ENCODE measurements around the gene ATP5IF1. TPM values are rescaled to one million over a fixed set of nuclear protein-coding genes. Genes with fewer than 3 reads are reported as not detected.

The ATP5IF1 gene
- total RNA-seq, 1 experiment from 2014 or later: 37.2 TPM

DNA sequence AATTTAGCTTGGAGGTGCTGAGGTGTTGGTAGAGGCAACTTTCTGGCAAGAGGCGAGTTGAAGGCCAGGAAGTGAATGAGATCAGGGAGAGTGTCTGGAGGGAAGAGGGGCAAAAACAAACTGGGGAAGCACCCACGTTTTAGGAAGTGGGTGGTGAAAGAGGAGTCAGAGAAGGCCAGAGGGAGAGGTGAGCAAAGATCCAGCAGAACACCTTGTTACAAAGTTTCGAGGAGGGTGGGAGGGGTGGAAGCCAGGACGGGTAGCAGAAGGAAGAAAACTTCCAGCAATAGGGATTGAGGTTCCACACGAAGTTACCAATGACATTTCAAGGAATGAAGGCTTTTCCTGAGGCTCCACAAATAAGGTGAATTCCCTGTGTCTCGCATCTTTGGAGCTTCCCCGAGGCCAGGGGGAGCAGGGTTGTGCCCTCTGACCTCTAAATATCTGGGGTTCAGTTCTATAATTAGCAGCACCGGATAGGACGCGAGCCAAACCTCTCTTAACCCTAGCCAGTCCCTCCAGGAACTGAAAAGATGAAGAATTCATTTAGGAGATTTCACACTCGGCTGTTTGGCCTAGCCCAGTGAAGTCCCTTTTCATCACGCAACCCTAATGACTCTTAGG is 22.8 kb downstream of the ATP5IF1 start:
- no peak for DNase-seq (ENCODE audit: low read depth, low spot score)
- in situ Hi-C loops (cut with HindIII; ENCODE audit: low pct_unique_long_range_greater_than_20kb, low sequenced_read_pairs): no loop called here

DNA sequence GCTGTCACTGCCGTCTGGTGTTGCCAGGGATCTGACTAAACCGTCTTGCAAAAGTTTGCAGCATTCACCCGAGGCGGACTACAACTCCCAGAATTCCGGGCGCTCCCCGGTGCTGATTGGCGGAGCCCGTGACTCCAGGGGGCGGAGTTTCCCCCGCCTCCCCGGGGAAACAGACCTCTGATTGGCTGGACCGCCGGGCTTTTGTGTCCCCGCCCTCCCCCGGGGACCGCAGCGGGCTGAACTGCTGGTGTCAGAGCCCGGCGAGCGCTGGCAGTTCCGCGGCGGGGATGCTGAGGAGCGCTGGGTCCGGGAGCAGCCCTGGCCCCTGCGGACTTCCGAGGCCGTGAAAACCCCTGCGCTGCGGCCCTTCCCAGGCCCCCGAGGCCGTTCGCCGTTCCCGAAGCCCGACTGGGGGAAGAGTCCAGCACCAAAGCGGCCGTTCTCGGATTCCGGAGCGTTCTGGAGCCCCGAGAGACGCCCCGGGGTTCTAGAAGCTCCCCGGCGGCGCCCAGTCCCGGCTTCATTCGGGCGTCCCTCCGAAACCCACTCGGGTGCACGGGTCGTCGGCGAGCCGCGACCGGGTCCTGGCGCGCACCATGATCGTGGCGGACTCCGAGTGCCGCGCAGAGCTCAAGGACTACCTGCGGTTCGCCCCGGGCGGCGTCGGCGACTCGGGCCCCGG is 23.5 kb downstream of the ATP5IF1 start, which contains the start of gene SESN2:
Gene SESN2 (plus strand): TSS at position 267 of the 682 bp plus-strand sequence. CDS start 330 bp downstream, at position 597.
- peak; percentile 97 for DNase-seq (ENCODE audit: low read depth, low spot score)
- in situ Hi-C loops (cut with HindIII; ENCODE audit: low pct_unique_long_range_greater_than_20kb, low sequenced_read_pairs): no loop called here

DNA sequence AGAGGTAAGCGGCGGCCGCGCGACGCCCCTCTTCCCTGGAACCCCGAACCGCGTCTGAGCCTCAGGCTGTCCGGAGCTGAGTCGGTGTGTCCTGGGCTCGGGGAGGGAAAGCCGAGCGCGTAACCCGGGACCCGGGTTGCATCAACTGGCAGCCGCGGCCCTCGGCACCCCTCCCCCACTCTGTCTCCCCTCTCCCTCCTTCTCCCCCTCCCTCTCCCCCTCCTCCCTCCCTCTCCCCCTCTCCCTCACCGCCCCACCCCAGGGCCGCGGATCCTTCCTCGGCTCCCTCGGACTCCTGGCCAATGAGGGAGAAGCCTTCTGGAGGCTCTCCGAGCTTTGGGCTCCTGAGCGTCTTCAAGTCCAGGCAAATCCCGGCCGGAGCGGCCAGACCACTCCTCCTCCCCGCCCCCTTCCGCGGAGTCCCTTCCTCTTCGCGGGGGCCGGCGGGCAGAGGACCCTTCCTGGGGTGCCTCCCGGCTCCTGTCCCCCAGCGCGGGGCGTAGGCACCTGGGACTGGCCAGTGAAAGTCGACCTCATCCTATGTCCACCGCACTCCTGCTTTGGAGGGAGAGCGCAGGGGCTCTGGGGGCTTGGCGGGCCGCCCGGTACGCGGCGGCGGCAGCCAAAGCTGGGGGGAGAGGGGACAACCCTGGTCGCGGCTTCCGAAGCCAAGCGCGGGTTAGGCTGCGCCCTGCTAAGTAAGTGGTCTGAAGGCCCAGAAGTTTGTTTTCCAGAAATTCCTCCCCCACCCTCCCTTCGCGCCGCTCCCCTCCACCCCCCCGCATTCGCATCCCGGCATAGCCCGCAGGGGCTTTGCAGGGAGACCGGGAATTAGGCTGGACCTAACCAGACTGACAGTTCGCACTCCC is 24.2 kb downstream of the ATP5IF1 start:
- in situ Hi-C loops (cut with HindIII; ENCODE audit: low pct_unique_long_range_greater_than_20kb, low sequenced_read_pairs): no loop called here

DNA sequence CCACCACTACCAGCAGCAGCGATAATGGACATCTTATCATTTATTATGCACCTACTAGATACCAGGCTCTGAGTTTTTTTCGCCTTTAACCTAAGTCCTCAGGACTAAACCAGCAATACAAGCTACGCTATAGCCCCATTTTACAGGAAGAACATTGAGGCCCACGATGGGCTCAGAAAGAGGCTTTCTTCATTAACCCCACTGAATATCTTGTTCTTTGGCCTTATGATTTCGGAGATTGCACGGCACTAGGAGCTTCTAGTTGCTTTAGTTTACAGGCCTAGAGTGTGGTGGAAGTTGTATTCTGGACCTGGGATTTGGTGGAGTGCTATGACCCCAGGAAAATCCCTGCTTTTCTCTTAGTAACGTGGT is 24.9 kb downstream of the ATP5IF1 start:
- in situ Hi-C loops (cut with HindIII; ENCODE audit: low pct_unique_long_range_greater_than_20kb, low sequenced_read_pairs): no loop called here
- DNase-seq (ENCODE audit: low read depth, low spot score): no peak

More for the DNA sequence above, 24.2 kb downstream of the ATP5IF1 start:
- peak; percentile 74 for DNase-seq (ENCODE audit: low read depth, low spot score)

DNA sequence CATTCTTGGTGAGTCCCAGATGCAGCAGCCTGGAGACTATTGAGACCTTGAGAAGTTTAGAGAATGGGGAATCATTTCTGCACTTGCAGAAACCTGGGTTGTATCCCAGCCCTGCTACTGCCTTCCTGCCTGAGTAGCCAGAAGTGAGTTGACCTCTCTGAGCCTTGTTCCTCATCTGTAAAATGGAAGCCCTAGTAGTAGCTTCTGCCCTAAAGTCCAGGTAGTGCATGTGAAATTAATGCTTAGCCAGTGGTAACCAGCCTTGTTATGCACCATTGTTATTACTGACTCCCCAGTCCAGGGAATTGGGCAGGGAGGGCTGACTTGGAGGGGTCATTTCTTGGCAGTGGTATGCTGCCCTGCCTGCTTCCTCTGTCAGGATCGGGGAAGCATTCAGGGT is 29.0 kb downstream of the ATP5IF1 start:
- in situ Hi-C loops (cut with HindIII; ENCODE audit: low pct_unique_long_range_greater_than_20kb, low sequenced_read_pairs): no loop called here
- no peak for DNase-seq (ENCODE audit: low read depth, low spot score)

DNA sequence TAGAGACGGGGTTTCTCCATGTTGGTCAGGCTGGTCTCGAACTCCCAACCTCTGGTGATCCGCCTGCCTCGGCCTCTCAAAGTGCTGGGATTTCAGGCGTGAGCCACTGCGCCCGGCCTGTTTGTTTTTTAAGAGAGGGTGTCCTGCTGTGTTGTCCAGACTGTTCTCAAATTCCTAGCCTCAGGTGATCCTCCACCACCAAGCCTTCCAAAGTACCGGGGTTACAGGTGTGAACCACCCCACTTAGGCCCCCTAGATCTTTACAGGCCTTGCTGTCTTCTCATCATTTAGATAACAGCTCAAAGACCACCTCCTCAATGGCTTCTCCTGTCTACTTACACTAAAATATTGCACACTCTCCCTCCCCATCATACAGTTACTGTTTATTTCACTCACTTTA is 29.7 kb downstream of the ATP5IF1 start:
- in situ Hi-C loops (cut with HindIII; ENCODE audit: low pct_unique_long_range_greater_than_20kb, low sequenced_read_pairs): no loop called here
- DNase-seq (ENCODE audit: low read depth, low spot score): no peak

DNA sequence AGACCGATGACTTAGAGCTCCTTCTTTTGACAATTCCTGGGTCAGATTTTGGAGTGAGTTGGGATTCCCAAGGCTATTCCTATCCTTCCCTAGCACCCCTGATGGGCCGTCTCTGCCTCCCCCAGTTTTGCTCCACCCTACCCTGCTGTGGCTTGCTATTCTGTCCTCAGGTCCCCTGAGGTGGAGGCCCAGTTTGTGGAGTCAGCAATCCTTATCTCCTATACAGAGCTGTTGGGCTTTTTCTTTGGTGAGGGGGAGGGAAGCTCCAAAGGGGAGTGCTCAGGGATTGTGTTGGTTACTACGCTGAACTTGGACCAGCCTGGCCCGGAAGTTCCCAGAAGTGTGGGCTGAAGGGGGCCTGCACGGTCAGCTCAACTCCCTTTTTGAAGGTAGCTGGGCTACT is 31.0 kb downstream of the ATP5IF1 start:
- DNase-seq (ENCODE audit: low read depth, low spot score): no peak
- in situ Hi-C loops (cut with HindIII; ENCODE audit: low pct_unique_long_range_greater_than_20kb, low sequenced_read_pairs): no loop called here

DNA sequence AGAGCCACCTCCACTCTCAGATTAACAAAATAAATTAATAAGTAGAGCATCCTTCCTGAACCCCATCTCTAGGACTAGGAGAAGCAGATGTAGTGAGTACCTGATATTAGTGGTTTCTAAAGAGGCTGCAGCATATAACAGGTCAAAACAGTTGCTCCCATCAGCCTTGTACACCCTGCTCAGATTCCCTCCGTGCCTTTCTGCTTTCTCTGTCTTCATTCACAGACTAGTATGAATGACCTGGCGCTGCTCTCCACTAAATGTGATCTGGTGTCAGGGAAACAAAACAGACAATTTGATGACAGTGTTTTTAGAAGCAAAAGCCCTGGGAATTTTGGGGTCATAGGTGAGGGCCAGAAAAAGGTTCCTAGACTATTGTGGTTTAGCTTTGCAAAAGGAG is 31.7 kb downstream of the ATP5IF1 start:
- DNase-seq (ENCODE audit: low read depth, low spot score): no peak
- in situ Hi-C loops (cut with HindIII; ENCODE audit: low pct_unique_long_range_greater_than_20kb, low sequenced_read_pairs): no loop called here

DNA sequence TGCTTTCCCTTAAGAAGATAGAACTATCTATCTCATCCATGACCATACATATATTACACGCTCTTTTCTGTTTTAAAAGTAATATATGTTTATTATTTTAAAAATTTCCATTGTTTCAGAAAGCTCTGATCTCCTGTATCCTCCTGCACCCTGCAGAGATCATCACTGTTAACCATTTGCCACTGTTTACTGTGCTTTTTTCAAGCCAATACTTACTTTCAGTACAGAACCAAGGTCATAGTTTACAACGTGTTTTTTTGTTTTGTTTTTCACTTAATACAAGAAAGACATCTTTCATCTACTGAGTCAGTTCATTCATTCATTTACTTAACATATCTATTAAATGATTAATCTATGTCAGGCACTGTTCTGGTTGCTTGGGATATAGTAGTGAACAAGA is 33.6 kb downstream of the ATP5IF1 start:
- in situ Hi-C loops (cut with HindIII; ENCODE audit: low pct_unique_long_range_greater_than_20kb, low sequenced_read_pairs): no loop called here
- DNase-seq (ENCODE audit: low read depth, low spot score): no peak

DNA sequence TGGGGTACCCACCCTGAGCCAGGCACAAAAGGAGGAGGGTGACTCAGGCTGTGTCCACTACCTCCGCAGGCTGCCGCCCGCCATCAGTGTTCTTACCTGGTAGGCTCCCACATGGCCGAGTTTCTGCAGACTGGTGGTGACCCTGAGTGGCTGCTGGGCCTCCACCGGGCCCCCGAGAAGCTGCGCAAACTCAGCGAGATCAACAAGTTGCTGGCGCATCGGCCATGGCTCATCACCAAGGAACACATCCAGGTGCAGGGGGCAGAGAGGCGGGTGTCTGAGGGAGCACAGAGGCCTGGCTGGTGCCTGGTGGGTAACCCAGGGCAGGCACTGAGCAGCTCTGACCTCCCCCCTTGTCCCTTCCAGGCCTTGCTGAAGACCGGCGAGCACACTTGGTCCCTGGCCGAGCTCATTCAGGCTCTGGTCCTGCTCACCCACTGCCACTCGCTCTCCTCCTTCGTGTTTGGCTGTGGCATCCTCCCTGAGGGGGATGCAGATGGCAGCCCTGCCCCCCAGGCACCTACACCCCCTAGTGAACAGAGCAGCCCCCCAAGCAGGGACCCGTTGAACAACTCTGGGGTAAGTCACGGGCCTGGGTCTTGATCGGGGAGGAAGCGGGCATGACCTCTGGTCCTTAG is 36.4 kb downstream of the ATP5IF1 start:
- no peak for DNase-seq (ENCODE audit: low read depth, low spot score)
- in situ Hi-C loops (cut with HindIII; ENCODE audit: low pct_unique_long_range_greater_than_20kb, low sequenced_read_pairs): no loop called here

DNA sequence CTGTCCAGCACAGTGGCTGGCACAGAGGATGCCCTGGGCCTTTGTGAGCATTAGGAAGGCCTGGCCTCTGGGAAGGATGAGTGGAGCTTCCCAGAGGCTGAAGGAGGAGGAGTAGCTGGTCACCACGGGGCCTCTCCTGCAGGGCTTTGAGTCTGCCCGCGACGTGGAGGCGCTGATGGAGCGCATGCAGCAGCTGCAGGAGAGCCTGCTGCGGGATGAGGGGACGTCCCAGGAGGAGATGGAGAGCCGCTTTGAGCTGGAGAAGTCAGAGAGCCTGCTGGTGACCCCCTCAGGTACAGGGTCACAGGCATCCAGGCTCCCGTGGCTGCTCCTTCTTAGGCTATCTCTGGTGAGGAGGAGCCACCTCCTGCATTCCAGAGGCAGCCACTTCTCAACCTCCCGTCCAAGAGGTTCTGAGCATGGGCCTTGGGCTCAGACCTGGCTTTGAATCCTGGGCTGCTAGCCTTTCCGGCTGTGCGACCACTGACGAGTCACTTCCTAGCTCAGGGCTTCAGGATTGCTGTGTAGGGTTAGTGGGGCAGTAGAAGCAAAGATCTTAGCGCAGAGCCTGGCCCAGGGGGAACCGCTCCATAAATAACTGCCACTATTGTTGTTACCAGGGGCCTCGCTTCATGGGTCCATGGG is 37.4 kb downstream of the ATP5IF1 start:
- no peak for DNase-seq (ENCODE audit: low read depth, low spot score)
- in situ Hi-C loops (cut with HindIII; ENCODE audit: low pct_unique_long_range_greater_than_20kb, low sequenced_read_pairs): no loop called here

DNA sequence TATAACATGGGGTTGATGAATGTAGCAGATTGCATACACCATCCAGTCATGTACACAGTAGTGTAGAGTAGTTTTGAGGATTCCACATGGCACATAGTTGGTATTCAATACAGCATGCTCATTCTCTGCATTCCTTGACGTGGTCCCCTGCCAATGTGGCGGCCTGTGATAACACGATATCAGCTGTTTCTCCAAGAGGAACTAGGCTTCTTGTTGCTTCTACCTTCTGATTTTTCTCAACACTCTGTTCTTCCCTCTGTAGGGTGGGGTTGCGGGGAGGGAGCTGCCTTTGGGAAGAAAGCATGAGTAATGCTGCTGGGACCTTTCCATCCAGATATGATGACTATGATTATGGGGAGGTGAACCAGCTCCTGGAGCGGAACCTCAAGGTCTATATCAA is 42.8 kb downstream of the ATP5IF1 start:
- in situ Hi-C loops (cut with HindIII; ENCODE audit: low pct_unique_long_range_greater_than_20kb, low sequenced_read_pairs): no loop called here
- no peak for DNase-seq (ENCODE audit: low read depth, low spot score)

DNA sequence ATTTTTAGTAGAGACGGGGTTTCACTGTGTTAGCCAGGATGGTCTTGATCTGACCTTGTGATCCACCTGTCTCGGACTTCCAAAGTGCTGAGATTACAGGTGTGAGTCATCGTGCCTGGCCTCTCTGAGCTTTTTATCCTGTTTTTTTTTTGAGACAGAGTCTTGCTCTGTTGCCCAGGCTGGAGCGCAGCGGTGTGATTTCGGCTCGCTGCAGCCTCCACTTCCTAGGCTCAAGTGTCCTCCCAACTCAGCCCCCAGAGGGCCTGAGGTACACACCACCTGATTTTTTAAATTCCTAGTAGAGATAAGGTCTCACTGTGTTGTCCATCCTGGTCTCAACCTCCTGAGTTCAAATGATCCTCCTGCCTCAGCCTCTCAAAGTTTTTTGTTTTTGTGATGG is 43.8 kb downstream of the ATP5IF1 start:
- no peak for DNase-seq (ENCODE audit: low read depth, low spot score)
- in situ Hi-C loops (cut with HindIII; ENCODE audit: low pct_unique_long_range_greater_than_20kb, low sequenced_read_pairs): no loop called here

DNA sequence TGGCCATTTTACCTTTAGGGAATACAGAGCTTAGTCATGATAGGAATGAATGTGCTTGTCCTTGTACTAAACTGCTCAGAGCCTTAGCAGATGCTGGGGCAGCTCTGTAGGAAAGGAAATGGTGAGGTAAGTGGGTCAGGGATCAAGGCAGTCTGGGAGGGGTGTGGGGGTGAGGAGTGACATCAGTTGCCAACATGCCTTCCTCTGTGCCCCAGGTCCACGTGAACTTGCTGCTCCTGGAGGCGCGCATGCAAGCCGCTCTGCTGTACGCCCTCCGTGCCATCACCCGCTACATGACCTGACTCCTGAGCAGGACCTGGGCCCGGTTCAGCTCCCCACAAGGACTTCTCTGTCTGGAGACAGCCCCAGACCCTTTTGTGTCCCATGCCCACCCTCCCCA is 44.6 kb downstream of the ATP5IF1 start:
- DNase-seq (ENCODE audit: low read depth, low spot score): no peak

DNA sequence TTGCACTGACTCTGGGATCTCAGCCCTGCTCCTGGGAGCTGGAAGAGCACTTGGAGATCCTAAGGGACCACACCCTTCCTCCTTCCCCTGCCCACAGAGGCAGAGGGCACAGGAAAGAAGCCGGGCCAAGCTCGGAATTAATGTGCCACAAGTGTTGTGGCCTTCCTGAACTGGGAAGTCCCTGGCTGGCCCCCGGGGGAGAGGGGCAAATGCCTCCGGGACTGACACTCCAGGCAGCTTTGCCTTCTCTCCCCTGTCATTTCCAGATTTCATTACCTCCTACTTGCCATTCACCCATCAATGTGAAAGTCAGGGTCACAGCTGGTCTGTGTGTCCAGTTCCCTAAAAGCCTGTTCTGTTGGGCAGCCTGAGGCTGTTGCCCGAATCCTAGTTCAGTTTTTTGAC is 45.1 kb downstream of the ATP5IF1 start:
- in situ Hi-C loops (cut with HindIII; ENCODE audit: low pct_unique_long_range_greater_than_20kb, low sequenced_read_pairs): no loop called here
- DNase-seq (ENCODE audit: low read depth, low spot score): no peak

More for the DNA sequence above, 44.6 kb downstream of the ATP5IF1 start:
- in situ Hi-C loops (cut with HindIII; ENCODE audit: low pct_unique_long_range_greater_than_20kb, low sequenced_read_pairs): no loop called here

DNA sequence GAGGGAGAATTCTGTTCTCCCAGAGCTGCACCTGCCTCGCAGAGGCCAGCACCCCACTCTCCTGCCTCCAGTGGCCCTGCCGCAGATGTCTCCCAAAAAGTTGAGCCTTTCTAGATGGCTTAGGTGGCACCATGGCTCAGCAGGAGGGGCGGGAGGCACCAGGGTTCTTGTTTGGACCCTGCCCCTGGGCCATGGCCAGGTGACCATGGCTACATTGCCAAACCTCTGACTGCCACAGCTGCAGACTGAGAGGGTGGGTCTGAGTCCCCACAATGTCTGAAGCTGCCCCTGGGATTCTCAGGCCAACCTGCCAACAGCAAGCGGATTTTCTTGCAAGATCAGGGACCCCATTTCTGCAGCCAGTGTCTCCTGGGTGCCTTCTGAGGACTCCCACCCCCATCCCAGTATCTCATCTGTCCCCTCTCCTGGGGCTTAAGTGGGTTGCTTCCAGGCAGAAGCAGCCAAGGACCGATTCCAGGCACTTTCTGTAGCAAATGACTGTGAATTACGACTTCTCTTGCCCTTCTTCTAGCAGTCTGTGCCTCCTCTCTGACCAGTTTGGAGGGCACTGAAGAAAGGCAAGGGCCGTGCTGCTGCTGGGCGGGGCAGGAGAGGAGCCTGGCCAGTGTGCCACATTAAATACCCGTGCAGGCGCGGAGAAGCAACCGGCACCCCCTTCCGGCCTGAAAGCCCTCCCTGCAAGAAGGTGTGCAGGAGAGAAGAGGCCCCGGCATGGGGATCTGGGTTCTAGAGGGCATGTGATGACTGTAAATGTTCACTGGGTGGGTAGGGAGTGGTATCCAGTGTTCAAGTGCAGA is 45.9 kb downstream of the ATP5IF1 start:
- DNase-seq (ENCODE audit: low read depth, low spot score): no peak
- in situ Hi-C loops (cut with HindIII; ENCODE audit: low pct_unique_long_range_greater_than_20kb, low sequenced_read_pairs): no loop called here

Measured in SK-MEL-5 (cell line).